A549 (cell line): Measurements from ENCODE around the gene TMEM186. TPM values are rescaled to one million over a fixed set of nuclear protein-coding genes. Genes with fewer than 3 reads are reported as not detected.

Source experiments
- ATAC-seq, 2 experiments: fragments of 200-7000 bp in 1 of 2; fragments of >200 bp in 1 of 2; cut with Nextera tagmentation in 1 of 2; cut with Tn5 transposase in 1 of 2; 3 replicates each; pipeline versions ENCODE4 v1.8.0 to v1.9.1; 2018 to 2020; ENCODE audit warnings: mild to moderate bottlenecking in 1 of 2, moderate library complexity in 1 of 2
- CTCF ChIA-PET: fragments of 300-600 bp; sonication (Branson Sonifier 250); formaldehyde crosslinking; extraction: SDS; loops from one replicate; lab custom pipeline; 2021; ENCODE audit warnings: antibody characterized with exemption, inconsistent platforms; lab: Yijun Ruan, JAX
- POLR2A ChIA-PET: fragments of 350-600 bp; formaldehyde crosslinking; extraction: SDS; loops from one replicate; lab custom pipeline; 2021; ENCODE audit warnings: antibody characterized with exemption, inconsistent platforms; lab: Yijun Ruan, JAX
- DNase-seq, 2 experiments: peaks; one replicate each; pipeline versions ENCODE4 v3.0.0 to v3.0.0-alpha.2; 2011 to 2016; ENCODE audit warnings: low read depth in 1 of 2, low spot score in 1 of 2
- FAIRE-seq: peaks from 2 replicates; lab custom pipeline; 2011; peaks lifted over from hg19 to GRCh38; lab: Jason Lieb, UNC
- H3K27ac ChIP-seq, 2 experiments: fragments of >200 bp; sonication (Bioruptor Twin); formaldehyde crosslinking; 3 replicates each; pipeline ENCODE4 v1.5.1; 2016 to 2017
- H3K4me1 ChIP-seq: fragments of >200 bp; sonication (Bioruptor Twin); formaldehyde crosslinking; 3 replicates; pipeline ENCODE4 v1.6.1; 2016
- H3K4me2 ChIP-seq: fragments of >200 bp; sonication (Bioruptor Twin); formaldehyde crosslinking; 3 replicates; pipeline ENCODE4 v1.6.1; 2016
- H3K4me3 ChIP-seq: fragments of >200 bp; sonication (Bioruptor Twin); formaldehyde crosslinking; 3 replicates; pipeline ENCODE4 v1.5.1; 2016
- H3K9me3 ChIP-seq: fragments of >200 bp; sonication (Bioruptor Twin); formaldehyde crosslinking; 3 replicates; pipeline ENCODE4 v1.6.1; 2016
- BHLHE40 ChIP-seq: IDR thresholded peaks from 2 replicates; pipeline ENCODE4 v1.6.1; 2012; ENCODE audit warnings: low read depth, low read length, inconsistent platforms
- EHF ChIP-seq: fragments of 250-450 bp; sonication (Bioruptor Pico); IDR thresholded peaks from 2 replicates; pipeline ENCODE4 v1.5.0; 2020; ENCODE audit warnings: mild to moderate bottlenecking
- EHMT2 ChIP-seq: fragments of 200-600 bp; sonication (generic); IDR thresholded peaks from 2 replicates; pipeline ENCODE4 v1.6.1; 2016; ENCODE audit warnings: antibody characterized with exemption, low read depth, mild to moderate bottlenecking, moderate library complexity
- EP300 ChIP-seq, 2 experiments: fragments of >200 bp; sonication (Bioruptor Twin); formaldehyde crosslinking; IDR thresholded peaks; 2 replicates in 1 of 2; 3 replicates in 1 of 2; pipeline ENCODE4 v1.6.1; 2016 to 2017
- ESRRA ChIP-seq: fragments of 150-350 bp; IDR thresholded peaks from 2 replicates; pipeline ENCODE4 v1.6.1; 2014; ENCODE audit warnings: mild to moderate bottlenecking, low read length, borderline replicate concordance
- HDAC2 ChIP-seq: fragments of 200-600 bp; sonication (generic); IDR thresholded peaks from 2 replicates; pipeline ENCODE4 v1.6.1; 2016
- HOXA7 ChIP-seq: fragments of 250-450 bp; sonication (Bioruptor Pico); IDR thresholded peaks from 2 replicates; pipeline ENCODE4 v1.5.0; 2020; ENCODE audit warnings: mild to moderate bottlenecking, moderate library complexity
- HOXB5 ChIP-seq: fragments of 250-450 bp; sonication (Bioruptor Pico); IDR thresholded peaks from 2 replicates; pipeline ENCODE4 v1.5.0; 2020; ENCODE audit warnings: mild to moderate bottlenecking, moderate library complexity
- KDM1A ChIP-seq: fragments of 200-600 bp; sonication (generic); IDR thresholded peaks from 2 replicates; pipeline ENCODE4 v1.6.1; 2016; ENCODE audit warnings: low read depth, mild to moderate bottlenecking
- MAFK ChIP-seq: fragments of 450-650 bp; IDR thresholded peaks from 2 replicates; pipeline ENCODE4 v1.6.1; 2014; ENCODE audit not compliant: partially characterized antibody
- MAZ ChIP-seq: fragments of 150-350 bp; IDR thresholded peaks from 2 replicates; pipeline ENCODE4 v1.6.1; 2014; ENCODE audit warnings: antibody characterized with exemption, low read depth, low read length, borderline replicate concordance
- MYC ChIP-seq: IDR thresholded peaks from 2 replicates; pipeline ENCODE4 v1.6.1; 2012; ENCODE audit warnings: mild to moderate bottlenecking, inconsistent platforms, low read length, improper control_type of control experiment, borderline replicate concordance
- RCOR1 ChIP-seq: fragments of 150-350 bp; IDR thresholded peaks from 2 replicates; pipeline ENCODE4 v1.6.1; 2014; ENCODE audit warnings: antibody characterized with exemption, low read length, low read depth
- RFX5 ChIP-seq: fragments of 450-650 bp; IDR thresholded peaks from 2 replicates; pipeline ENCODE4 v1.7.1; 2014; ENCODE audit warnings: antibody characterized with exemption, mild to moderate bottlenecking, moderate library complexity
- RNF2 ChIP-seq: fragments of 200-600 bp; sonication (generic); IDR thresholded peaks from 2 replicates; pipeline ENCODE4 v1.6.1; 2016; ENCODE audit warnings: low read depth, mild to moderate bottlenecking, antibody characterized with exemption, moderate library complexity, borderline replicate concordance
- SMC3 ChIP-seq: fragments of >200 bp; sonication (Bioruptor Twin); formaldehyde crosslinking; IDR thresholded peaks from 3 replicates; pipeline ENCODE4 v1.6.1; 2018; ENCODE audit warnings: inconsistent platforms
- TP53 ChIP-seq: fragments of 250-450 bp; sonication (Bioruptor Pico); IDR thresholded peaks from 2 replicates; pipeline ENCODE4 v1.5.0; 2021; ENCODE audit warnings: mild to moderate bottlenecking, moderate library complexity
- ZFP36 ChIP-seq: fragments of 450-650 bp; IDR thresholded peaks from 2 replicates; pipeline ENCODE4 v1.6.1; 2014; ENCODE audit warnings: borderline replicate concordance; ENCODE audit not compliant: partially characterized antibody
- ZNF302 ChIP-seq: fragments of 250-450 bp; sonication (Bioruptor Pico); IDR thresholded peaks from 2 replicates; pipeline ENCODE4 v1.9.0; 2021; ENCODE audit warnings: inconsistent platforms, mild to moderate bottlenecking, moderate library complexity
- WGBS: methylation state at CpG from one replicate; pipeline ENCODE4 v1.1.6; 2017; ENCODE audit errors: missing lambda C conversion rate; 5-methylcytosine and 5-hydroxymethylcytosine counted together
- polyA plus RNA-seq, 4 experiments: library from polyadenylated mRNA; depleted of rRNA in 3 of 4; stranded (reverse); fragments of >200 nt; fragmentation: RNase III in 1 of 4; extraction: RNeasy Plus Mini Kit Qiagen cat#74134 plus additional on column Dnase treatment in 1 of 4; gene quantifications; 2 replicates in 3 of 4; 3 replicates in 1 of 4; pipeline ENCODE4 v1.2.3, GENCODE V29; 2011 to 2017
- TF ChIP-seq, protein P1 (sequence below): IDR thresholded peaks from 2 replicates; pipeline ENCODE4 v1.6.1; 2012
- TF ChIP-seq, protein P2 (sequence below): fragments of 450-650 bp; IDR thresholded peaks from 2 replicates; pipeline ENCODE4 v1.6.1; 2014; ENCODE audit warnings: antibody characterized with exemption
- TF ChIP-seq, protein P3 (sequence below): fragments of >200 bp; sonication (Bioruptor Twin); formaldehyde crosslinking; IDR thresholded peaks from 3 replicates; pipeline ENCODE4 v1.6.1; 2016
- TF ChIP-seq, protein P4 (sequence below): fragments of >200 bp; sonication (Bioruptor Twin); formaldehyde crosslinking; IDR thresholded peaks from 2 replicates; pipeline ENCODE4 v1.6.1; 2016
- TF ChIP-seq, protein P5 (sequence below): fragments of 200-600 bp; sonication (generic); IDR thresholded peaks from 2 replicates; pipeline ENCODE4 v1.6.1; 2016; ENCODE audit warnings: antibody characterized with exemption, mild to moderate bottlenecking, moderate library complexity

Gene TMEM186
- polyA plus RNA-seq, 2 of the 4 experiments (the other 2 are of a cell fraction), result 10.9 to 12.7 TPM

DNA sequence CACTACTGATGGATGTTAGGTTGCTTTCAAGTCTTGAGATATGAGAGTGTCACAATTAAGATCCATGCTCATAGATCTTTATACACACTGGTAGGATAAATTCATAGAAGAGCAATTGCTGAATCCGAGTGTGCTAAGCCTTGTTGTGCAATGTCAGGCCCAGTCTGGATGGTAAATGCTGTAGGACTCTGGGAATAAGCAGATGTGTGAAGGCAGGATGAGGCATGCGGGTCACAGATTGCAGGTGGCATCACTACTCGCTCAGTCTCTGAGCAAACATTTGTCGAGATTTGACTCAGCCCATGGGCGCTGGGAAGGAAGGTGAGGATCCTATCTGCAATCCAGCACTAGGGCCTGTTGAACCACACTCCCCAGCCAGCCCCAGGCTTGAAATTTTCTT is 40.7 kb downstream of the TMEM186 start:
- H3K9me3 ChIP-seq, result no peaks in the 10 kb centered on the region
- TF ChIP-seq EP300 (IDR thresholded peaks at IDR 0.05) (no peak), RCOR1 (no peak), ZFP36 (no peak), HDAC2 (no peak)
- H3K27ac ChIP-seq, result no peak overlapping the region
- peaks cover 8% of the 10 kb centered on the region for H3K4me1 ChIP-seq
- ATAC-seq (no peak), FAIRE-seq (no peak), DNase-seq (no peak)
- CTCF ChIA-PET, result no interaction called here
- H3K4me2 ChIP-seq, result no peak overlapping the region
- no peak overlapping the region for H3K4me3 ChIP-seq
- 56% methylated on average over 5 of the region's 5 CpGs for WGBS
- POLR2A ChIA-PET, result no interaction called here

DNA sequence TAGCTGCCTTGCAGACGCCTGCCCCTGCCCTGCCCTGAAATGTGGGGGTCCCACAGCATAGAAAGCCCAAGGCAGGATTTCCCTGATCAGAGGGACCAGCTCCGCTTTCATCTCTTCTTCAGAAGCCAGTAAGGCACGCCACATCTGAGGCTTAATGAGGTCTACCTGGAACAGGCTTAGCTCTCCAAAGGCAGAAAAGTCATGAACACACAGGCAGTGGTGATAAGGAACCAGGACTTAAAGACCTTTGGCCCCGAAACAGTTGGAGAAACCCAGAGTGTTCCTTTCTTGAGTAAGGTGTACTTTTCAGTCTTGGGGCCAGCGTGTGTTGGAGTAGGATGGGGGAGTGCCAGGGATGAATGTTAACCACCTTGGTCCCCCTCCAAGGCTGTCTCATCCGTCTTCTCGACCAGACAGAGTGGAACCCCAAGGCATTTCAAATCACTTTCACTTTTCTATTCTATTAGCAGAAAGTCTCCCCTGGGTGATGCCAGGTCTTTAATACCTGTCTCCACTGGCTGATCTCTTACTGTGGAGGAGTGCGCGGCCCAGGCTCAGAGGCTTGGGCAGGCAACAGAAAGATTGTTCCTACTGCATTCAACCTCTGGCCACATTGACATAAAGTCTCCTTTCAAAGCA is 43.9 kb downstream of the TMEM186 start:
- H3K9me3 ChIP-seq, result no peaks in the 10 kb centered on the region
- ATAC-seq (no peak), DNase-seq (no peak)
- peaks cover 10% of the 10 kb centered on the region for H3K4me1 ChIP-seq
- whole genome bisulfite sequencing, result 58% methylated on average over 8 of the region's 9 CpGs
- no peak overlapping the region for H3K4me3 ChIP-seq
- H3K4me2 ChIP-seq, result no peak overlapping the region
- ChIA-PET CTCF (interaction anchor here (0.6 to 1.4 kb wide), 3 partner anchors 73 to 92 kb away, joined by 3 to 4 read pairs (median 3); no protein-coding TSS in a partner anchor), POLR2A (no interaction called here)
- no peak for TF ChIP-seq MAFK
- no peak for TF ChIP-seq MAZ
- no peak for TF ChIP-seq ESRRA
- TF ChIP-seq, protein P1, sequence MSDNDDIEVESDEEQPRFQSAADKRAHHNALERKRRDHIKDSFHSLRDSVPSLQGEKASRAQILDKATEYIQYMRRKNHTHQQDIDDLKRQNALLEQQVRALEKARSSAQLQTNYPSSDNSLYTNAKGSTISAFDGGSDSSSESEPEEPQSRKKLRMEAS, result no peak
- TF ChIP-seq HOXB5 (CRISPR knock-in tag), result no peak
- TF ChIP-seq RNF2, result no peak
- TF ChIP-seq, all 56 proteins: peak for 0
- H3K27ac ChIP-seq, result no peak overlapping the region
- FAIRE-seq, result no peak

DNA sequence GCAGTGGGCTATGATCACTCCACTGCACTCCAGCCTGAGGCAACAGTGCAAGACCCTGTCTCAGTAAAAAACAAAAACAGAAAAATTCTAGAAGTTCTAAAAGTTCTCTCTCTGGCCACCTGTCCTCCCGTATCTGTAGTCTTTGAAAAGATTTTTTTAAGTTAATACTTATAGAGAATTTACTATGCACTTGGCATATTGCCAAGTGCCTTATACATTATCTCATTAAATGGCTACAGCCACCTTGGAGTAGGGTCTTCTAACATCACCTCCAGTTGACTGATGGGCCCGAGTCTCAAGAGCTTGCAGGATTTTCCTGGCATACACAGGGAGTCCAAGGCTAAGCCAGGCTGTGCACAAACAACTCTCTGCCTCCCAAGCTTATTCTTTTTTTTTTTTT is 44.7 kb downstream of the TMEM186 start:
- Histone ChIP-seq H3K9me3 (no peaks in the 10 kb centered on the region), H3K4me3 (no peak overlapping the region), H3K27ac (peak overlapping the region in 1 of 2 experiments; percentile 19; a peak in 1 of 6 replicates), H3K4me2 (no peak overlapping the region), H3K4me1 (peaks cover 10% of the 10 kb centered on the region)
- TF ChIP-seq EHMT2 (no peak), EHF (CRISPR knock-in tag) (no peak), SMC3 (no peak), HOXA7 (CRISPR knock-in tag) (no peak), RFX5 (no peak), RNF2 (no peak), ZNF302 (CRISPR knock-in tag) (no peak), MAFK (no peak), BHLHE40 (no peak), MYC (no peak), KDM1A (no peak), TP53 (CRISPR knock-in tag) (no peak), HDAC2 (no peak)
- TF ChIP-seq, protein P2, sequence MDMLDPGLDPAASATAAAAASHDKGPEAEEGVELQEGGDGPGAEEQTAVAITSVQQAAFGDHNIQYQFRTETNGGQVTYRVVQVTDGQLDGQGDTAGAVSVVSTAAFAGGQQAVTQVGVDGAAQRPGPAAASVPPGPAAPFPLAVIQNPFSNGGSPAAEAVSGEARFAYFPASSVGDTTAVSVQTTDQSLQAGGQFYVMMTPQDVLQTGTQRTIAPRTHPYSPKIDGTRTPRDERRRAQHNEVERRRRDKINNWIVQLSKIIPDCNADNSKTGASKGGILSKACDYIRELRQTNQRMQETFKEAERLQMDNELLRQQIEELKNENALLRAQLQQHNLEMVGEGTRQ, result no peak
- TF ChIP-seq, protein P3, sequence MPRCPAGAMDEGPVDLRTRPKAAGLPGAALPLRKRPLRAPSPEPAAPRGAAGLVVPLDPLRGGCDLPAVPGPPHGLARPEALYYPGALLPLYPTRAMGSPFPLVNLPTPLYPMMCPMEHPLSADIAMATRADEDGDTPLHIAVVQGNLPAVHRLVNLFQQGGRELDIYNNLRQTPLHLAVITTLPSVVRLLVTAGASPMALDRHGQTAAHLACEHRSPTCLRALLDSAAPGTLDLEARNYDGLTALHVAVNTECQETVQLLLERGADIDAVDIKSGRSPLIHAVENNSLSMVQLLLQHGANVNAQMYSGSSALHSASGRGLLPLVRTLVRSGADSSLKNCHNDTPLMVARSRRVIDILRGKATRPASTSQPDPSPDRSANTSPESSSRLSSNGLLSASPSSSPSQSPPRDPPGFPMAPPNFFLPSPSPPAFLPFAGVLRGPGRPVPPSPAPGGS, result no peak
- TF ChIP-seq, protein P4, sequence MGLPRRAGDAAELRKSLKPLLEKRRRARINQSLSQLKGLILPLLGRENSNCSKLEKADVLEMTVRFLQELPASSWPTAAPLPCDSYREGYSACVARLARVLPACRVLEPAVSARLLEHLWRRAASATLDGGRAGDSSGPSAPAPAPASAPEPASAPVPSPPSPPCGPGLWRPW, result no peak
- TF ChIP-seq, protein P5, sequence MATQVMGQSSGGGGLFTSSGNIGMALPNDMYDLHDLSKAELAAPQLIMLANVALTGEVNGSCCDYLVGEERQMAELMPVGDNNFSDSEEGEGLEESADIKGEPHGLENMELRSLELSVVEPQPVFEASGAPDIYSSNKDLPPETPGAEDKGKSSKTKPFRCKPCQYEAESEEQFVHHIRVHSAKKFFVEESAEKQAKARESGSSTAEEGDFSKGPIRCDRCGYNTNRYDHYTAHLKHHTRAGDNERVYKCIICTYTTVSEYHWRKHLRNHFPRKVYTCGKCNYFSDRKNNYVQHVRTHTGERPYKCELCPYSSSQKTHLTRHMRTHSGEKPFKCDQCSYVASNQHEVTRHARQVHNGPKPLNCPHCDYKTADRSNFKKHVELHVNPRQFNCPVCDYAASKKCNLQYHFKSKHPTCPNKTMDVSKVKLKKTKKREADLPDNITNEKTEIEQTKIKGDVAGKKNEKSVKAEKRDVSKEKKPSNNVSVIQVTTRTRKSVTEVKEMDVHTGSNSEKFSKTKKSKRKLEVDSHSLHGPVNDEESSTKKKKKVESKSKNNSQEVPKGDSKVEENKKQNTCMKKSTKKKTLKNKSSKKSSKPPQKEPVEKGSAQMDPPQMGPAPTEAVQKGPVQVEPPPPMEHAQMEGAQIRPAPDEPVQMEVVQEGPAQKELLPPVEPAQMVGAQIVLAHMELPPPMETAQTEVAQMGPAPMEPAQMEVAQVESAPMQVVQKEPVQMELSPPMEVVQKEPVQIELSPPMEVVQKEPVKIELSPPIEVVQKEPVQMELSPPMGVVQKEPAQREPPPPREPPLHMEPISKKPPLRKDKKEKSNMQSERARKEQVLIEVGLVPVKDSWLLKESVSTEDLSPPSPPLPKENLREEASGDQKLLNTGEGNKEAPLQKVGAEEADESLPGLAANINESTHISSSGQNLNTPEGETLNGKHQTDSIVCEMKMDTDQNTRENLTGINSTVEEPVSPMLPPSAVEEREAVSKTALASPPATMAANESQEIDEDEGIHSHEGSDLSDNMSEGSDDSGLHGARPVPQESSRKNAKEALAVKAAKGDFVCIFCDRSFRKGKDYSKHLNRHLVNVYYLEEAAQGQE, result no peak
- CTCF ChIA-PET, result interaction anchor here (0.6 to 1.6 kb wide), 4 partner anchors 25 to 91 kb away, joined by 3 to 4 read pairs (median 3); no protein-coding TSS in a partner anchor
- 4% methylated on average over 2 of the region's 2 CpGs for WGBS
- POLR2A ChIA-PET, result no interaction called here
- no peak for DNase-seq
- no peak for FAIRE-seq
- ATAC-seq, result no peak
